Measurements from ENCODE around the gene IL1RAPL2. TPM values are rescaled to one million over a fixed set of nuclear protein-coding genes. Genes with fewer than 3 reads are reported as not detected.

The IL1RAPL2 gene
- total and polyA plus RNA-seq, 2 donors (not counting 1 experiment from before 2014, with no cell fraction given) = not detected

DNA sequence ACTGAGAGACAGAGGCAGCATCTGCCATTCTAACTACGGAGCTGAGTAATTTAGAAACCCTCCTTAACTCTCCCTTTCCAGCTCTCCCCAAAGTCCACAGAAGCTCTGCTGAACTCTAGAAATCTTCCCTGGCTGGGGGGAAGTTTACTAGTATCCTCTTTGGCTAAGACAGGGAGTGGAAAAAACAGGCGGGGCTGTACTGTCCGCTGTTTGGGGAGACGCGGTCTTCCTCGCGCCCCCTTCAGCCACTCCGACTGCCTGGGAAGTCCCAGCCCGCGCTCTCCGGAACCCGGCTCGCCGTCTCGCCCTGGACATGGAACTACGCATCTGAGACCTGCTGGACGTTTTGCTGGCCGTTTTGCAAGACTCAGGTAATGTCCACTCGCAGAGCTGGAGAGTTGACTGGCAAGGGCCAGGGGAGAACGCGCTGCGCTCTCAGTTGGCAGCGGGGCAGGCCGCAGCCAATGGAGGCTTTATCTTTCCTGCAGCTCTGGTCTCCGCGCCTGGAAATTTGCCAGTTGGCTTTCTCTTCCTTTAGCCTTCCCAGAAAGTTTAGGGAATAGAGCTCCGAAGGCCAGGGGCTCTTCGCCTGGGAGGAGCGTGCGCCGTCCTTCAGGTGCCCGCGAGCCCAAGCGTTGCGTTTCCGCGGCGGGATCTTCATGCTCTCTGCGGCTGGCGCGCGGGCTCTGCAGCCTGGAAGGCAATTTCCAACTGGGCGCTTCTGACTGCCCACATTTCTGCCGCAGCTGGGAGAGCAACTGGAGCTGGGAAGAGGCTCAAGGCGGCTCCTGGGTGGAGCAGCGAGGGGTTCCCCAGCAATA lies 892 bp downstream of the IL1RAPL2 start:
- Histone ChIP-seq H3K4me2 (replicated peaks; ENCODE audit: low read depth, low read length, poor library complexity, severe bottlenecking) (no peak overlapping the region), H3K4me1 (ENCODE audit: control insufficient read depth in 2 of 2, insufficient read depth in 2 of 2, low read length in 2 of 2) (no peaks in the 10 kb centered on the region), H3K9me3 (ENCODE audit: control extremely low read depth in 1 of 3, control insufficient read depth in 2 of 3, insufficient read depth in 1 of 3, low read length in 2 of 3) (no peaks in the 10 kb centered on the region), H3K9ac (ENCODE audit: low read length) (no peak overlapping the region), H2AFZ (ENCODE audit: insufficient read depth, low read depth, low read length, poor library complexity, severe bottlenecking) (no peak overlapping the region), H3K27me3 (replicated peaks in 1 of 4; ENCODE audit: control extremely low read depth in 1 of 4, control insufficient read depth in 3 of 4, insufficient read depth in 4 of 4, low read length in 3 of 4) (peaks cover 0 to 5% (median 3%) of the 10 kb centered on the region in 4 experiments), H3K79me2 (ENCODE audit: control insufficient read depth, insufficient read depth, low read length) (no peaks in the 10 kb centered on the region), H3K4me3 (ENCODE audit: control extremely low read depth in 1 of 5, extremely low read depth in 1 of 5, insufficient read depth in 1 of 5, low read depth in 2 of 5, low read length in 4 of 5) (no peak overlapping the region), H4K20me1 (ENCODE audit: control insufficient read depth, insufficient read depth, low read length, poor library complexity, severe bottlenecking) (no peaks in the 10 kb centered on the region), H3K36me3 (replicated peaks in 1 of 2; ENCODE audit: control extremely low read depth in 1 of 2, control insufficient read depth in 1 of 2, extremely low read depth in 1 of 2, insufficient read depth in 2 of 2, low read length in 1 of 2) (no peaks in the 10 kb centered on the region), H3K27ac (ENCODE audit: low read length in 2 of 2) (no peak overlapping the region)
- no peaks in the 10 kb centered on the region for H3K4me1 Mint-ChIP-seq
- ATAC-seq (ENCODE audit: low read depth) = no peak
- DNase-seq = no peak
- no peaks in the 10 kb centered on the region for H3K9me3 Mint-ChIP-seq (ENCODE audit: insufficient read depth)
- 8% methylated on average over 42 of the region's 46 CpGs for WGBS (ENCODE audit: insufficient coverage)
- ChIA-PET CTCF (no interaction called here), POLR2A (no interaction called here)
- H3K27me3 Mint-ChIP-seq = peaks cover 20% of the 10 kb centered on the region
- intact Hi-C loops (cut with micrococcal nuclease) = no loop called here
- no peak overlapping the region for H3K4me3 Mint-ChIP-seq
- TF ChIP-seq, protein P1, sequence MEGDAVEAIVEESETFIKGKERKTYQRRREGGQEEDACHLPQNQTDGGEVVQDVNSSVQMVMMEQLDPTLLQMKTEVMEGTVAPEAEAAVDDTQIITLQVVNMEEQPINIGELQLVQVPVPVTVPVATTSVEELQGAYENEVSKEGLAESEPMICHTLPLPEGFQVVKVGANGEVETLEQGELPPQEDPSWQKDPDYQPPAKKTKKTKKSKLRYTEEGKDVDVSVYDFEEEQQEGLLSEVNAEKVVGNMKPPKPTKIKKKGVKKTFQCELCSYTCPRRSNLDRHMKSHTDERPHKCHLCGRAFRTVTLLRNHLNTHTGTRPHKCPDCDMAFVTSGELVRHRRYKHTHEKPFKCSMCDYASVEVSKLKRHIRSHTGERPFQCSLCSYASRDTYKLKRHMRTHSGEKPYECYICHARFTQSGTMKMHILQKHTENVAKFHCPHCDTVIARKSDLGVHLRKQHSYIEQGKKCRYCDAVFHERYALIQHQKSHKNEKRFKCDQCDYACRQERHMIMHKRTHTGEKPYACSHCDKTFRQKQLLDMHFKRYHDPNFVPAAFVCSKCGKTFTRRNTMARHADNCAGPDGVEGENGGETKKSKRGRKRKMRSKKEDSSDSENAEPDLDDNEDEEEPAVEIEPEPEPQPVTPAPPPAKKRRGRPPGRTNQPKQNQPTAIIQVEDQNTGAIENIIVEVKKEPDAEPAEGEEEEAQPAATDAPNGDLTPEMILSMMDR (IDR thresholded peaks at IDR 0.05) = no peak
- no peak for TF ChIP-seq EZH2 (IDR thresholded peaks at IDR 0.05; ENCODE audit: borderline replicate concordance, insufficient read depth, low read depth, low read length, poor library complexity, severe bottlenecking)
- H3K27ac Mint-ChIP-seq = no peak overlapping the region

DNA sequence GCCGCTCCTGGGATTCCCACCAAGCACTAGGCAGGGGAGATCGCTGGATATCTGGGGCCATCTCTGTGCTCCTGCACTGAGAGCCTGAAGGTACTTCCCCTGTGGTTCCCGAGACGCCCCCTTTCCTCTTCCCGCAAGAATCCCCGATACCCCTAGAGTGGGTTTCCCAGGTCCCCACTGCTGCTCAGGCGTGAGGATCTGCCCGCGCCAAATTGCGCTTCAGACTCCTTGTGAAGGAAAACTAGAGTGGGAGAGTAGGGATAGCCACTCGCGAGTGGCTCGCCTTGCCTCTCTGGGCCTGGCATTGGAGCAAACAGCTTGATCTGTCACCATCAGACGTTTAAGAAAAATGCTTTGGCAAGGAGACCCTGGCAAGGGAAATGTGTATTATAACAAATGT lies 1.5 kb downstream of the IL1RAPL2 start:
- Histone ChIP-seq H3K4me1 (ENCODE audit: control insufficient read depth in 2 of 2, insufficient read depth in 2 of 2, low read length in 2 of 2) (no peaks in the 10 kb centered on the region), H3K36me3 (replicated peaks in 1 of 2; ENCODE audit: control extremely low read depth in 1 of 2, control insufficient read depth in 1 of 2, extremely low read depth in 1 of 2, insufficient read depth in 2 of 2, low read length in 1 of 2) (no peaks in the 10 kb centered on the region), H3K4me3 (ENCODE audit: control extremely low read depth in 1 of 5, extremely low read depth in 1 of 5, insufficient read depth in 1 of 5, low read depth in 2 of 5, low read length in 4 of 5) (no peak overlapping the region), H3K4me2 (replicated peaks; ENCODE audit: low read depth, low read length, poor library complexity, severe bottlenecking) (no peak overlapping the region), H3K9ac (ENCODE audit: low read length) (no peak overlapping the region), H4K20me1 (ENCODE audit: control insufficient read depth, insufficient read depth, low read length, poor library complexity, severe bottlenecking) (no peaks in the 10 kb centered on the region), H3K9me3 (ENCODE audit: control extremely low read depth in 1 of 3, control insufficient read depth in 2 of 3, insufficient read depth in 1 of 3, low read length in 2 of 3) (no peaks in the 10 kb centered on the region), H3K27me3 (replicated peaks in 1 of 4; ENCODE audit: control extremely low read depth in 1 of 4, control insufficient read depth in 3 of 4, insufficient read depth in 4 of 4, low read length in 3 of 4) (peaks cover 0 to 5% (median 3%) of the 10 kb centered on the region in 4 experiments), H3K79me2 (ENCODE audit: control insufficient read depth, insufficient read depth, low read length) (no peaks in the 10 kb centered on the region), H3K27ac (ENCODE audit: low read length in 2 of 2) (no peak overlapping the region), H2AFZ (ENCODE audit: insufficient read depth, low read depth, low read length, poor library complexity, severe bottlenecking) (no peak overlapping the region)
- H3K4me1 Mint-ChIP-seq = no peaks in the 10 kb centered on the region
- H3K27me3 Mint-ChIP-seq = peaks cover 20% of the 10 kb centered on the region
- ChIA-PET POLR2A (no interaction called here), CTCF (no interaction called here)
- H3K4me3 Mint-ChIP-seq = no peak overlapping the region
- DNase-seq (no peak), ATAC-seq (ENCODE audit: low read depth) (no peak)
- no peaks in the 10 kb centered on the region for H3K9me3 Mint-ChIP-seq (ENCODE audit: insufficient read depth)
- TF ChIP-seq, protein P1 (IDR thresholded peaks at IDR 0.05) = no peak
- no peak for TF ChIP-seq EZH2 (IDR thresholded peaks at IDR 0.05; ENCODE audit: borderline replicate concordance, insufficient read depth, low read depth, low read length, poor library complexity, severe bottlenecking)
- H3K27ac Mint-ChIP-seq = no peak overlapping the region
- intact Hi-C loops (cut with micrococcal nuclease) = no loop called here
- 17% methylated on average over 9 of the region's 14 CpGs for WGBS (ENCODE audit: insufficient coverage)

All from B cell (primary cell).